HG03457 (cell line): ENCODE data around the gene NFIA.

Experiments
- ATAC-seq: cut with Tn5 transposase; IDR thresholded peaks from one replicate; pipeline ENCODE4 v1.9.1; 2021; ENCODE audit warnings: moderate number of reproducible peaks; ENCODE audit not compliant: unreplicated experiment

The NFIA gene

GRCh38 chr1:61098906-61099437, 16.6 kb downstream of the NFIA start:
- no peak for ATAC-seq

GRCh38 chr1:61100578-61100977, 18.2 kb downstream of the NFIA start:
- no peak for ATAC-seq

GRCh38 chr1:61101536-61101935, 19.2 kb downstream of the NFIA start:
- ATAC-seq = no peak

GRCh38 chr1:61102041-61102440, 19.7 kb downstream of the NFIA start:
- ATAC-seq = no peak

GRCh38 chr1:61102621-61103020, 20.3 kb downstream of the NFIA start:
- ATAC-seq = no peak

GRCh38 chr1:61104220-61104671, 21.9 kb downstream of the NFIA start:
- no peak for ATAC-seq

GRCh38 chr1:61107638-61108037, 25.3 kb downstream of the NFIA start:
- ATAC-seq = no peak

GRCh38 chr1:61109158-61109557, 26.8 kb downstream of the NFIA start:
- no peak for ATAC-seq

GRCh38 chr1:61109910-61110309, 27.5 kb downstream of the NFIA start:
- ATAC-seq = no peak

GRCh38 chr1:61110554-61110953, 28.2 kb downstream of the NFIA start:
- no peak for ATAC-seq

- ATAC-seq = no peak
Observed at GRCh38 chr1:61111084-61112004, 29.0 kb downstream of the NFIA start.

- no peak for ATAC-seq
Observed at GRCh38 chr1:61114178-61114870, 32.0 kb downstream of the NFIA start.

- no peak for ATAC-seq
Observed at GRCh38 chr1:61115436-61115835, 33.1 kb downstream of the NFIA start.

GRCh38 chr1:61116421-61116820, 34.1 kb downstream of the NFIA start:
- ATAC-seq = no peak

GRCh38 chr1:61117283-61117682, 34.9 kb downstream of the NFIA start:
- no peak for ATAC-seq

- ATAC-seq = no peak
Observed at GRCh38 chr1:61119085-61119484, 36.7 kb downstream of the NFIA start.

- ATAC-seq = no peak
Observed at GRCh38 chr1:61120246-61120840, 38.0 kb downstream of the NFIA start.

GRCh38 chr1:61120998-61121397, 38.6 kb downstream of the NFIA start:
- no peak for ATAC-seq

GRCh38 chr1:61121631-61122030, 39.3 kb downstream of the NFIA start:
- ATAC-seq = no peak

- ATAC-seq = no peak
Observed at GRCh38 chr1:61122389-61122788, 40.0 kb downstream of the NFIA start.

GRCh38 chr1:61123326-61123725, 41.0 kb downstream of the NFIA start:
- ATAC-seq = no peak
